GM19023 (cell line): ENCODE data around the gene VEZF1.

Experiments used
- ATAC-seq: cut with Tn5 transposase; IDR thresholded peaks from one replicate; pipeline ENCODE4 v1.9.1; 2021; ENCODE audit warnings: mild to moderate bottlenecking, moderate library complexity; ENCODE audit not compliant: unreplicated experiment

The VEZF1 gene, protein sequence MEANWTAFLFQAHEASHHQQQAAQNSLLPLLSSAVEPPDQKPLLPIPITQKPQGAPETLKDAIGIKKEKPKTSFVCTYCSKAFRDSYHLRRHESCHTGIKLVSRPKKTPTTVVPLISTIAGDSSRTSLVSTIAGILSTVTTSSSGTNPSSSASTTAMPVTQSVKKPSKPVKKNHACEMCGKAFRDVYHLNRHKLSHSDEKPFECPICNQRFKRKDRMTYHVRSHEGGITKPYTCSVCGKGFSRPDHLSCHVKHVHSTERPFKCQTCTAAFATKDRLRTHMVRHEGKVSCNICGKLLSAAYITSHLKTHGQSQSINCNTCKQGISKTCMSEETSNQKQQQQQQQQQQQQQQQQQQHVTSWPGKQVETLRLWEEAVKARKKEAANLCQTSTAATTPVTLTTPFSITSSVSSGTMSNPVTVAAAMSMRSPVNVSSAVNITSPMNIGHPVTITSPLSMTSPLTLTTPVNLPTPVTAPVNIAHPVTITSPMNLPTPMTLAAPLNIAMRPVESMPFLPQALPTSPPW

DNA sequence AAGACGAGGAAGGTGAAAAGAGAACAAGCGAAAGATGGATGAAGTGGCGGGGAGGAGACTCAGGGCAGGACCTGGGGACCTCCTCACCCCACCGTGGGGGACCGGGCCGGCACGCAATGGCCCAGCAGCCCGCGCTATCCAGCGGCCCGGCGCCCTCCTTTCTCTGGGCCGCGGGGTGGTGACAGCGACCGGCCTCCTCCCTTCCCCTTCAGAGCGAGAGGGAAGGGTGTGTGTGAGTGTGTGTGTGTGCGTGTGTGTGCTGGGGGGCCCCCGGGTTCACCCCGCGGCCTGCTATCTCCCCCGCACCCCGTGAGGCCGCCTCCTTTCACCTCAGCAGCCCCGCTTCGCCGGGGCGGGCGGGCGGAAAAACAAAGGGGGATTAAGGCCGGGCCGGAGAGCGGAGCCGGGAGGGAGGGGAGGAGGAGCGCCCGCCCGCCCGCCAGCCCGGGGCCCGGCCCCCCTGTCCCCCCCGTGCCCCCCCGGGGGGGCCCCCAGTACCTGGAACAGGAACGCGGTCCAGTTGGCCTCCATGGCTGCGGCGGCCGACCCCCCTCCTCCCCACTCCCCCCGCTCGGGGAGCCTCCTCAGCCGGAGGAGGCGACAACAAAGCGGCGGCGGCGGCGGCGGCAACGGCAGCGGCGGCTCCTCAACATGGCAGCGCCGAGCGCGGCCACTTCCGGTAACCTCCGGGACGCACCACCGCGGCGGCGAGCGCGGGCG, at the start of gene VEZF1:
TSS of gene VEZF1 (minus strand) at position 674 of the 720 bp plus-strand sequence. CDS start at position 531, 143 bp downstream.
- peak; percentile 69 for ATAC-seq

DNA sequence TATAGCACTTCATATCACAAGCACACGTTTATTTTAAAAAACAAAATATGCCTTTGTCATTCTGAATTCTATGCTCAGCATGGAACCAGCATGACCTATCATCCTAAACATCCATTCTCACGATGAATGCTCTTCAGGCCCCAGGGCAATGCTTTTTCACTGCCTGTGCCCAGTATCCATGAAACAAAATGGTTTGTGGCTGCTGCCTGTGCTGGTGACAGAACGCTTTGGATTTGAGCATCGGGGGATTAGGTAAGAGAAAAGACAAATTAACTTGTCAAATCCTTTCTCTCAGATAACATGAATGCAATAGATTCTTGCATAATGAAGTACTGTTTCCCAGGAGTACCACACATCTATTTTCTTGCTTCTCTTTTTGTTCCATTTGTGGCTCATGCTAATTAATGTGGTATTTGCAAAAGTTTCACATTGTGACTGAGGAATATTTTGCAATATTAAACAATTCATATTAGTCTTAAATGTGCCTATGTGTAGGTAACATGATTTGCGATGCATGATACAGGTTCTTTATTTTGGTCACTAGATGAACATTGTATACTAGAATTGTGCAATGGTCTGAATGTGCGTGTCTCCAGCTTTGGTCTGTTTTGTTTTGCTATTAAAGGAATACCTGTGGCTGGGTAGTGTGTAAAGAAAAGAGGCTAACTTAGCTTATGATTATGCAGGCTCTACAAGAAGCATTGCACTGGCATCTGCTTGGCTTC, 44.8 kb upstream of the VEZF1 start:
- ATAC-seq = no peak

DNA sequence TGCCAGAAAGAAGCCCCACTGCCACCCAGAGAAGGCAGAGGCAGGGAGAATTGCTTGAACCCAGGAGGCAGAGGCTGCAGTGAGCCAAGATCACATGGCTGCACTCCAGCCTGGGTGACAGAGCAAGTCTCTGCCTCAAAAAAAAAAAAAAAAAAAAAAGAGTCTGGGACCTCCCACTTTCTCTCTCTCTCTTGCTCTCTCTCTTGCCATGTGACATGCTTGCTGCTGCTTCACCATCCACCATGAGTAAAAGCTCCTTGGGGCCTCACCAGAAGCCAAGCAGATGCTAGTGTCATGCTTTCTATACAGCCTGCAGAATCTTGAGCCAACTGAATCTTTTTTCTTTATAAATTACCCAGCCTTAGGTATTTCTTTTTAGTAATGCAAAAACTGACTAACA, 40.5 kb upstream of the VEZF1 start:
- no peak for ATAC-seq

DNA sequence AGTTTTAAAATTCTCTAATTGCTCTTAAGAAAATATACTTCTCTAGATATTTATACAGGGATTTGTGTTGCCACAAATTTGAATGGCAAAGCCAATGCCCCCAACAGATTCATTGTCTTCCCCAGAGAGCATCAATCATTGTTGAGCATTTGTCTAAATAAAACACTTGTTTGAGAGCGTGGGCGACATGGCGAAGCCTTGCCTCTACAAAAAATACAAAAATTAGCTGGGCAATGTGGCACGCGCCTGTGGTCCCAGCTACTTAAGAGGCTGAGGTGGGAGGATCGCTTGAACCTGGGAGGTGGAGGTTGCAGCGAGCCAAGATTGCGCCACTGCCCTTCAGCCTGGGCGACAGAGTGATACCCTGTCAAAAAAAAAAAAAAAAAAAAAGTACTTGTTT, 32.3 kb upstream of the VEZF1 start:
- ATAC-seq = no peak

DNA sequence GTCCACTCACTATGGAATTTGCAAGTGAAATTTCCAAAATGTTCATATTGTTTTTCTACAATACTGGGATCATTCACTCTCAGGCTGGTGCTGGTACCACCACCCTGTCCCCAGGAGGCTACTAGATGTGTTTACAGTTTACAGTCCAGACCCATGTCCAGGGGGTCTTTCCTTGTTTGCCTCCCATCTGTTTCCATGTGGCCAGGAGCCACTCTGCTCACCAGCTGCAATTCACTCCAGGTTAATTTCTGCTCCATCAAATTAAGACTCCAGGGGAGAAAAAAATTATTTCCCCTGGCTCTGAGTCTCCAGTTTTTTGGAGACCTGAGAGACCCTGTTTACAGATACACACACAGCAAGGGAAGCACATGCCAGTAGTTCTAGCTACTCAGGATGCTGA, 31.5 kb upstream of the VEZF1 start:
- no peak for ATAC-seq

DNA sequence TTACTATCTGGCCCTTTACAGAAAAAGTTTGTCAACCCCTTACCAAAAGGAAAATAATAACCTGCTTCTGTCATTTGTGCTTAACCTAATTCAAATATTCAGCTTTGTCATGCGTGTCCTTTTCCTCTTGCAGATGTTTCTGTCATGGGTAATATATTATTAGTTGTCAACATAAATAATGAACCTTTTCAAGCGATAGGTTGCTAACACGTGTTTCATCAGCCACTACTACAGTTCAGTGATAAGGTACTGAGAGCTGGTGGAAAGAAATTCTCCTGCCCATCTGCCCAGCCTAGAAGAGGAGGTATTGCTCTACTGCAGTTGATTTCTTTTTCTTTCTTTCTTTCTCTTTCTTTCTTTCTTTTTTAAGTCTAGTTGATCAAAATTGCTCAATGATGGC, 31.0 kb upstream of the VEZF1 start:
- ATAC-seq = no peak

DNA sequence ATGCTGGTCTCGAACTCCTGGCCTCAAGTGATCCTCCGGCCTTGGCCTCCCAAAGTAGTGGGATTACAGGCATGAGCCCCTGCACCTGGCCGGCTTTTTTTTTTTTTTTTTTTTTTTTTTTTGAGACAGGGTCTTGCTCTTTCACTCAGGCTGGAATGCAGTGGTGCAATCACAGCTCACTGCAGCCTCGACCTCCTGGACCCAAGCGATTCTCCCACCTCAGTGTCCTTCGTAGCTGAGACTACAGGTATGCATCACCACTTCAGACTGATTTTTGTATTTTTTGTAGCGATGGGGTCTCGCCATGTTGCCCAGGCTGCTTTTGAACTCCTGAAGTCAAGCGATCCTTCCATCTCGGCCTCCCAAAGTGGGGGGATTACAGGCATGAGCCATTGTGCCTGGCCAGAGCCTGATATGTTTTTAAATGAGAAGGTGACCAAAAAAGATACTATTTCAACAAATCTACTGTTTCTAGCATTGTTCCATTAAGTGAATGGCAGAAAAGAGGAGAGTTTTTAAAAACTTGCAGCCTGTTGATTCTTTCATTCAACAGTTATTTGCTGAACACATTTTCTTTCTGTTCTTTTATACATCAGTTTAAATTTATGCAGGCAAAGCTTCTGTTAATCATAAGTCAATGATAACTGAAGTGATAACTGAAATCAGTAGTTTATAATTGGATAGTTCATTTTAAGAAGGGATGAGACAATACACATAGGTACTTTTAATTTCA, 22.2 kb upstream of the VEZF1 start:
- ATAC-seq = no peak

DNA sequence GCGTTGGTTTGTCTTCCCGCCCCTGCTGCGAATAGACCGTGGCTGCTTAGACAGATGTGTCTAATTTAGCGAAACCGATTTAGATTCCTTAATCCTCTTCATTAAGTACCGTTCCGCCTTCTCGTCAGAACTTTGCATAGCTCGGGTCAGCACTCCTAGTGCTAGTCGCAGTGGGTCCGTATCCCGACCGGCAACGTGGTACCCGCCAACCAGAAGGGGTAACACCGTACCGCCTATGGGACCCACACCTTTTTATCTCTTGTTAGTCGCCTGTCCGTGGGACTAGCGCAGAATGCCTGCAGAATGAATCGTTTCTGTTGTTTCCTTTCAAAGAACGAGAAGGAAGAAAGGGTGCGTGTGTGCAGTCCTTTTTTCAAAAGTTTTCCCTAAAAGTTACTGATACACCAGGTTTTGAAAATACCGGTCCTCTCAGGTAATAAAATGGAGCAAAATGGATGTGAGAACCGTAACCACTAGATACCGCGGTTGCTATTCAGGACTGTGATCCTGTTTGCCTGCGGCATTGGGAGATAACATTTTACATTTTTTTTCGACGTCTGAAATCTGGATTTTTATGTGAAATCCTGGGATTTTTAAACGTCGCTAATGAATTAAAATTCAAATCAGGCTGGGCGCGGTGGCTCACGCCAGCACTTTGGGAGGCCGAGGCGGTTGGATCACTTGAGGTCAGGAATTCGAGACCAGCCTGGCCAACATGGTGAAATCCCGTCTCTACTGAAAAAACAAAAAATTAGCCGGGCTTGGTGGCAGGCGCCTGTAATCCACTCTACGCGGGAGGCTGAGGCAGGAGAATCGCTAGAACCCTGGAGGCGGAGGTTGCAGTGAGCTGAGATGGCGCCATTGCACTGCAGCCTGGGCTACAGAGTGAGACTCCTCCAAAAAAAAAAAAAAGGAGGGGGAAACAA, 20.0 kb upstream of the VEZF1 start:
- peak; percentile 27 for ATAC-seq

DNA sequence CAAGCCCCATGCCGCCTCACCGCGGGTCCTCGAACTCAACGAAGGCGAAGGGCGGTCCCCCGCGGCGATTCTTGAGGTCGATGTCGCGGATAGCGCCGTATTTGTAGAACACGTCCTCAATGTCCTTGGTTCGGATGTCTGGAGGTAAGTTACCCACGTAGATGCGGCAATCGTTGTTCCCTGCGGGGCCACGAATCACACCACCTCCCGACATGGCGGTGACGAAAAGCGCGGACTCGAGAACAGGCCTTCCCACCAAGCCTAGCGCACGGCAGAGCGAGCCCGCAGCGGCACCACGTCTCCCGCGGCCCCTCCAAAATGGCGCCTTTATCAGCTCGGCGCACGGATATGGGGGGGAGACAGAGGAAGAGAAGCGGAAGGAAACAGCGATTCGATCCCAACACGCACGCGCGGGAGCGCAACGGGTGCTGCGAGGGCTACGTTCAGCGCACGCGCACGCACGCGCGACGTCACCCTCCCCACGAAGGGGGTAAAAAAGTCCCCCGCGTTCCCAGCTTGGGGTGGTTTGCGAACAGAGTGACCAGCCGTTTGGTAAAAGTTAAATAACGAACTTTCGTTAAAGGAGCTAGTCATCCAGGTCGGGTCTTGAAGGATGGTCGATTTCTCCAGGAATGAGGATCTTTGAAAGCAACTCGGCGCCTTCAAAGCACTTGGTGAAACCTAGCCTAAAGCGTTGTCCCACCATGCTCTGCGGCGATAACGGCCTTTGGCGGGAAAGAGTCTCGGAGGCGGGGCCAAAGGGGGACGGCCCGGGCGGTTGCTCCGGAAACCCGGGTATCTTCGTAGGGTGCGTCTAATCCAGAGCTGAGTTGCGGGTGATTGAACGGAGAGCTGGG, 19.1 kb upstream of the VEZF1 start, which contains the start of gene SRSF1:
TSS of gene SRSF1 (minus strand) at position 323 of the 857 bp plus-strand sequence. CDS start at position 214, 109 bp downstream.
- peak; percentile 93 for ATAC-seq

DNA sequence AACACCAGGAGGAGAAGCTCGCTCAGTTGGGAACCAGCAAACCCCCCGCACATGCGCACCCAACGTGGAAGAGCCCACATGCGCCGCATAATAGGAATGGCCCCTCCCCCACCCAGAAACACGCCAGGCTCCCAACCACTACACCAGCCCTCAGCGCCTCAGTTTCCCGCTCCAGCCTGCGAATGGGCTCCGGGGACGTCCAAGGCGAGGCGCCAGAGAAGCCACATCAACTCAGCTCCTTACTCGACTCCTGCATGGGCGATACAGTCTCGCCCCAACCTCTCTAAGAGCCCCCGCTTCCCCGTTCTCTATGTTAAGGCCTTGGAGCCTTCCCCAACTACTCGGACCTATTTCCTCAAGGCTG, 18.5 kb upstream of the VEZF1 start:
- peak; percentile 4 for ATAC-seq

DNA sequence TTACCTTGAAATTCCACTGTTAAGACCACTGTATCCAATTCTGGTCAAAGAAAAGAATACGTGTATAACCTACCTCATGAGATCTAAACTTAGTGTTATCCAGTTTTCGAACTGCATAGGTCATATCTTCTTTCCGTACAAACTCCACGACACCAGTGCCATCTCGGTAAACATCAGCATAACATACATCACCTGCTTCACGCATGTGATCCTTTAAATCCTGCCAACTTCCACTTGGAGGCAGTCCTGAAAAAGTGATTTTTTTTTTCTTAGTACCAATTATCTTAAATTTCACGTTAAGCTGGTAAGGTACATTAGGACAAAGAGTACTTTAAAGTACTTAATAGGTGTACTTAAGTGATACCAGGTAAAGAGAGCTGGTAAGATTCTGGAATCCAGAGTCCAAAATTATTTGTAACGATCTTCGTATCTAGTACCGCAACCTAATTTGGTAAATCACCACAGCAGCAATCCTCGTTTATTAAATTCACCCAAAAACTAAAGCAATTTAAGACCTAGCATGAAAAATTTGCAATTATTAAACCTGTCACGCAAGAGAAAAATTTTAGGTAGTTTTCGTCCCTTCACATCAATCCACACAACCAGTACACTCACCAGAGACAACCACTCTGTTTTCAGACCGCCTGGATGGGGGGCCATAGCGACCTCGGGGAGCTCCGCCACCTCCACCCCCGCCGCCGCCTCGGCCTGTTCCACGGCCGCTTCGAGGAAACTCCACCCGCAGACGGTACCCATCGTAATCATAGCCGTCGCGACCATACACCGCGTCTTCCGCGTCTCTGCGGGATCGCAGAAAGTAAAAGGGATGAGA, 17.9 kb upstream of the VEZF1 start:
- ATAC-seq = no peak

DNA sequence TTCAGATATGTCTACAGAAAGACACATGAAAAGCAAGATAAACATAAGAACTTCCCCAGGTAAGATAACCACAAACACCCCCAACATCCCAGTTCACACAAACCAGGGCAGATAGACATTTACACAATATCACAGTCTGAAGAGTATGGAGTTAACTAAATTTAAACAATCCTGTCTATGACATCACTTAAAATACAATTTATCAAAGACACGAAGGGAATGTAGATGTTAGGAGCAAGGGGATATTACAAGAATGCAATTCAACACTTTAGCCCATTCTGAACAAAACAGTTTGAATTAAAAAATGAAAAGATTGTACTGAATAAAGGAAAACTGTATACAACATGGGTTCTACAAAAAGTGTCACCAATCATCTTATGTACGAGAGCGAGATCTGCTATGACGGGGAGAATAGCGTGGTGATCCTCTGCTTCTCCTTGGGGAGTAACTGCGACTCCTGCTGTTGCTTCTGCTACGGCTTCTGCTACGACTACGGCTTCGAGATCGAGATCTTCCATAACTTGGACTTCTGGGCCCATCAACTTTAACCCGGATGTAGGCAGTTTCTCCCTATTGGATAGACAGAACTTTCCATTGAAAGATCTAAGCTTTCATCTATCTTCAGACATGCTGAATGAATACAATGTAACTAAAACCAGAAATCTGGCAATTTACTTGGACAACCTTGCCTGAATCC, 17.1 kb upstream of the VEZF1 start:
- ATAC-seq = no peak

DNA sequence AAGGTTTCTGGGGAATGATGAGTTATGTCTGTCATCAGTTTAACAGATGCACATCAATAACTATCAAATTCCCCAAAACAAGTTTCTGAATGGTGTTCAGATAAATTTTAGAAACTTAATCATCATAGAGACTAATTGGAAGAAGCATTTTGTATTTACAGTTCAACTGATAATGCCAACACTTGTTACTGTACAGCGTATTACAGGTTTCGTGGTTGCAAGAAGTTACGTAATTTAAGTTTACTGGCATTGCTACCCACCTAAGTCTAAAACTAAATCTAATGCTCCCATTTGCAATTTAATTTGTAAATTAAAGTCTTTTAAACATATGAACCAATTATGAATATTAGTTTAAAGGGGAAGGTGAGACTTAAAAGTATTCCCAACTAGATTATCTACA, 16.0 kb upstream of the VEZF1 start:
- ATAC-seq = no peak

DNA sequence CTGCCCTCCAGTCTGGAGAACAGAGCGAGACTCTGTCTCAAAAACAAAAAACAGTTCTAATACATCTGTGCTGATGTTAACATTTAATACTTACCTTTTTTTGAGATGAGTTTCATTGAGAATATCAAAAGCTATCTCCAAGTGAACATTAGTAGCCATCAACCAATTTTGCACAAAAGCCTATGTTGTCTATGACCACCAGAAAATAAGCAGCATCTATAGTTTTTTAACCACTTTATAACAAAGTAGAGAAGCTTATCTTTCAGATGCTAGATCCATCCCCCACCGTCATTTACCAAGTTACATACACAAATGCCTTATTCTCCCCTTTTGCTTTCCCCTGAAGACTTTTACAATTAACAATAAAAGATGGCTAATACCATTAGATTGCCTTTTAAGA, 14.9 kb upstream of the VEZF1 start:
- no peak for ATAC-seq

DNA sequence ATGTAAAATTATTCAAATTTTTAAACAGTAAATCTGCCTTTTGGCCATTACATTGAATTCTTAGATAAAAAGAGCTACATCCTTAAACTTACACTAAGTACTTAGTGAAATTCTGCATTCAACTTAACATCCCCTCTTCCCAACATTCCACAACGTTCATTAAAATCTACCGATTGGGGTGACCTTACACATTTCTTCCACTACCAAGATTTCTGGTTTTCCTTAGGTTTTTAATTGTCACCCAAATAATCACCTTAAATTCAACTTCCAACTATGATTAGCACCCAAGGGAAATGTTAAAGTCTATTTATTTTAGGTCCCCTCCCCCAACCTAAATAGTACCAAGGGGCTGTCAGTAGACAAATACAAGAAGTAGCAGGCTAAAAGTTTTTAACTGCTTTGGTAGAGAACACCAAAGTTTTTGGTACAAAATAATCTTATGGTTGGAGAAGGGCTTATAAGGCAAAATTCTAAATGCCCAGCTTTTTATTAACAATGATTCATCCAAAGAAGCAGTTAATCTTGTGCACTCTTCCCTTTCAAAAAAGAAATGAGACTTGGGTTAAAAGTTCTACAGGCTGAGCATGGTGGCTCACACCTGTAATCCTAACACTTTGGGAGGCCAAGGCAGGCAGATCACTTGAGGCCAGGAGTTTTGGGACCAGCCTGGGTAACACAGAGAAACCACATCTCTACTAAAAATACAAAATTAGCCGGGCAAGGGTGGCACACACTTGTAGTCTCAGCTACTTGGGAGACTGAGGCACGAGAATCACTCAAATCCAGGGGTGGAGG, 14.3 kb upstream of the VEZF1 start:
- ATAC-seq = no peak

DNA sequence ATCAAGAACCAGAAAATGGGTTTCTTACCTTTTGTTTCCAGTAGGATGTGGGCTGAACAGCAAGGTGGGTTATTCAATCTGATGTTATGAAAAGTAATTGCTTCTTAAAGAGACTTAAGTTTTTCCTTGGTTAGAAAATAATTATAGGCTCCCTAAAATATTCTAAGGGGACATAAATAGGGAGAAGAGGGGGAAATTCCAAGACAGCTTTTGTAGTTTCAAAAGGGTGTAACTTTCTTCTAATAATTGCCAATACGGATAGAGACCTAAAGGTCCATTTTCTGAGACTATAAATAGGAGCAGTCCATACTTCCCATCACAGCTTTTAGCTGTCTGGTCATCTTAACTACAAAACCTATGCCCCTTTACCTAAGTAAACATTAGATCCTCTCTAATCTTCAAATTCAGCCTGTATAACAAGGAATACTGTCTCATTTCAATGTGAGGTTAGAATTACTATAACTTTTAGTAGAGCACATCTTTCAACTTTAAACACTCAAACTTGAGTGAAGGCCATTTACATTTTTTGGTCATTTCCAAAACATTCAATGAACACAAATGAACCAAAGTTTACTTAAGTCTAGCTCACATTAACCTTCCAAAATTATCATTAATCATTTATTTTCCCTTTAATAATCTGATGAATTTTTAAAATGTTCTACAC, 13.5 kb upstream of the VEZF1 start:
- ATAC-seq = no peak
